ENCODE measurements around the gene EXOSC7. TPM values are rescaled to one million over a fixed set of nuclear protein-coding genes. Genes with fewer than 3 reads are reported as not detected.

EXOSC7 gene
- total and polyA plus RNA-seq, 9 of the 15 experiments (the other 6 are each of a cell fraction or from before 2014, with no cell fraction given): 88.5 to 237 (median 112) TPM

DNA sequence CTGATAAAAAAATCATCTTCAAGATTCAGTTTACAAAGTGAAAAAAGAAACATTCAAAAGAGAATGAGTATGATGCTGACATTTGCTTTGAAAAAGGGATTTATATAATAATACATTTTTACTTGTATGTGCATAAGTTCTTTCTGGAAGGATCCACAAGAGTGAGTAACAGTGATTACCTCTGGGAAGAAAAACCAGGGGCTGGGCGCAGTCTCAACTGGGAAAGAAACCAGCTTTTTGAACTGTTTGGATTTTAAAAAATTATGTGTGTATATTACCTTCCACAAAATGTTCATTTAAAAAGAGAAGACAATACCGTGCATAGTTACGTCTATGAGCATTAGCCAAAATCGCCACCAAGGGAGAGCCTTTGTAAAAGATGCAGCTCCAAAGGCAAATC lies 51.4 kb downstream of the EXOSC7 start:
- no peak for DNase-seq (ENCODE audit: extremely low read depth in 1 of 4, low spot score in 3 of 4)
- no peak overlapping the region for H2AFZ ChIP-seq (ENCODE audit: low read depth, low read length)
- H3K79me2 ChIP-seq (ENCODE audit: control insufficient read depth, insufficient read depth, low read length): no peaks in the 10 kb centered on the region
- no peak for ATAC-seq
- no peaks in the 10 kb centered on the region for H3K36me3 ChIP-seq (ENCODE audit: control insufficient read depth, insufficient read depth, low read length)
- no peak overlapping the region for H3K4me2 ChIP-seq (ENCODE audit: insufficient read depth, low read length)
- POLR2A ChIA-PET: interaction anchor here (2.0 kb wide), 1 partner anchor 10 kb away, joined by 7 read pairs; no protein-coding TSS in a partner anchor
- no peak overlapping the region for H3K27ac ChIP-seq (ENCODE audit: extremely low read depth, low read depth, low read length)
- no peaks in the 10 kb centered on the region for H3K9me1 ChIP-seq (ENCODE audit: control insufficient read depth, insufficient read depth, low read length)
- whole genome bisulfite sequencing (ENCODE audit: insufficient coverage, low coverage, missing lambda C conversion rate): 25% methylated on average over 4 of the region's 4 CpGs
- in situ Hi-C loops (cut with MboI): loop anchor here (25.0 kb wide), 1 partner anchor 1385 kb away; the partner anchor contains the start of genes CCR5AS and CCRL2
- BruUV-seq (replicated peaks): no TSS peak
- no peak overlapping the region for H3K9ac ChIP-seq (ENCODE audit: insufficient read depth in 1 of 2, low read depth in 2 of 2, low read length in 2 of 2)
- 0 out of 2 replicates have a peak, but pooled peaks cover 5% of the 10 kb centered on the region for H4K20me1 ChIP-seq (replicated peaks; ENCODE audit: control insufficient read depth, insufficient read depth, low read length)
- H3K9me3 ChIP-seq (replicated peaks; ENCODE audit: control insufficient read depth, insufficient read depth, low read depth, low read length): no peaks in the 10 kb centered on the region
- no peak for FAIRE-seq
- intact Hi-C loops (cut with micrococcal nuclease): no loop called here
- H3K4me3 ChIP-seq: no peak overlapping the region
- peaks cover 6 to 31% of the 10 kb centered on the region in 2 experiments; a peak in 3 of 5 replicates for H3K27me3 ChIP-seq (ENCODE audit: control insufficient read depth in 2 of 2, insufficient read depth in 2 of 2, low read length in 2 of 2)
- CTCF ChIA-PET (ENCODE audit: low intra/inter-chr PET ratio): no interaction called here
- H3K4me1 ChIP-seq (replicated peaks in 1 of 2; ENCODE audit: control insufficient read depth in 2 of 2, insufficient read depth in 2 of 2, low read length in 2 of 2): peaks cover 4% of the 10 kb centered on the region in 2 experiments; a peak in 3 of 5 replicates
- TF ChIP-seq SMARCA5 (IDR thresholded peaks at IDR 0.05) (no peak), KDM5B (IDR thresholded peaks at IDR 0.05; ENCODE audit: insufficient replicate concordance, low read depth, low read length) (no peak), ZNF175 (CRISPR knock-in tag; IDR thresholded peaks at IDR 0.05; ENCODE audit: low read depth) (no peak), C11orf30 (IDR thresholded peaks at IDR 0.05; ENCODE audit: low read depth) (no peak), ZNF3 (CRISPR knock-in tag; IDR thresholded peaks at IDR 0.05) (no peak), ARID1B (IDR thresholded peaks at IDR 0.05) (no peak)
- TF ChIP-seq, protein P1, sequence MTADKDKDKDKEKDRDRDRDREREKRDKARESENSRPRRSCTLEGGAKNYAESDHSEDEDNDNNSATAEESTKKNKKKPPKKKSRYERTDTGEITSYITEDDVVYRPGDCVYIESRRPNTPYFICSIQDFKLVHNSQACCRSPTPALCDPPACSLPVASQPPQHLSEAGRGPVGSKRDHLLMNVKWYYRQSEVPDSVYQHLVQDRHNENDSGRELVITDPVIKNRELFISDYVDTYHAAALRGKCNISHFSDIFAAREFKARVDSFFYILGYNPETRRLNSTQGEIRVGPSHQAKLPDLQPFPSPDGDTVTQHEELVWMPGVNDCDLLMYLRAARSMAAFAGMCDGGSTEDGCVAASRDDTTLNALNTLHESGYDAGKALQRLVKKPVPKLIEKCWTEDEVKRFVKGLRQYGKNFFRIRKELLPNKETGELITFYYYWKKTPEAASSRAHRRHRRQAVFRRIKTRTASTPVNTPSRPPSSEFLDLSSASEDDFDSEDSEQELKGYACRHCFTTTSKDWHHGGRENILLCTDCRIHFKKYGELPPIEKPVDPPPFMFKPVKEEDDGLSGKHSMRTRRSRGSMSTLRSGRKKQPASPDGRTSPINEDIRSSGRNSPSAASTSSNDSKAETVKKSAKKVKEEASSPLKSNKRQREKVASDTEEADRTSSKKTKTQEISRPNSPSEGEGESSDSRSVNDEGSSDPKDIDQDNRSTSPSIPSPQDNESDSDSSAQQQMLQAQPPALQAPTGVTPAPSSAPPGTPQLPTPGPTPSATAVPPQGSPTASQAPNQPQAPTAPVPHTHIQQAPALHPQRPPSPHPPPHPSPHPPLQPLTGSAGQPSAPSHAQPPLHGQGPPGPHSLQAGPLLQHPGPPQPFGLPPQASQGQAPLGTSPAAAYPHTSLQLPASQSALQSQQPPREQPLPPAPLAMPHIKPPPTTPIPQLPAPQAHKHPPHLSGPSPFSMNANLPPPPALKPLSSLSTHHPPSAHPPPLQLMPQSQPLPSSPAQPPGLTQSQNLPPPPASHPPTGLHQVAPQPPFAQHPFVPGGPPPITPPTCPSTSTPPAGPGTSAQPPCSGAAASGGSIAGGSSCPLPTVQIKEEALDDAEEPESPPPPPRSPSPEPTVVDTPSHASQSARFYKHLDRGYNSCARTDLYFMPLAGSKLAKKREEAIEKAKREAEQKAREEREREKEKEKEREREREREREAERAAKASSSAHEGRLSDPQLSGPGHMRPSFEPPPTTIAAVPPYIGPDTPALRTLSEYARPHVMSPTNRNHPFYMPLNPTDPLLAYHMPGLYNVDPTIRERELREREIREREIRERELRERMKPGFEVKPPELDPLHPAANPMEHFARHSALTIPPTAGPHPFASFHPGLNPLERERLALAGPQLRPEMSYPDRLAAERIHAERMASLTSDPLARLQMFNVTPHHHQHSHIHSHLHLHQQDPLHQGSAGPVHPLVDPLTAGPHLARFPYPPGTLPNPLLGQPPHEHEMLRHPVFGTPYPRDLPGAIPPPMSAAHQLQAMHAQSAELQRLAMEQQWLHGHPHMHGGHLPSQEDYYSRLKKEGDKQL (CRISPR knock-in tag; IDR thresholded peaks at IDR 0.05; ENCODE audit: borderline replicate concordance): no peak
- TF ChIP-seq, protein P2, sequence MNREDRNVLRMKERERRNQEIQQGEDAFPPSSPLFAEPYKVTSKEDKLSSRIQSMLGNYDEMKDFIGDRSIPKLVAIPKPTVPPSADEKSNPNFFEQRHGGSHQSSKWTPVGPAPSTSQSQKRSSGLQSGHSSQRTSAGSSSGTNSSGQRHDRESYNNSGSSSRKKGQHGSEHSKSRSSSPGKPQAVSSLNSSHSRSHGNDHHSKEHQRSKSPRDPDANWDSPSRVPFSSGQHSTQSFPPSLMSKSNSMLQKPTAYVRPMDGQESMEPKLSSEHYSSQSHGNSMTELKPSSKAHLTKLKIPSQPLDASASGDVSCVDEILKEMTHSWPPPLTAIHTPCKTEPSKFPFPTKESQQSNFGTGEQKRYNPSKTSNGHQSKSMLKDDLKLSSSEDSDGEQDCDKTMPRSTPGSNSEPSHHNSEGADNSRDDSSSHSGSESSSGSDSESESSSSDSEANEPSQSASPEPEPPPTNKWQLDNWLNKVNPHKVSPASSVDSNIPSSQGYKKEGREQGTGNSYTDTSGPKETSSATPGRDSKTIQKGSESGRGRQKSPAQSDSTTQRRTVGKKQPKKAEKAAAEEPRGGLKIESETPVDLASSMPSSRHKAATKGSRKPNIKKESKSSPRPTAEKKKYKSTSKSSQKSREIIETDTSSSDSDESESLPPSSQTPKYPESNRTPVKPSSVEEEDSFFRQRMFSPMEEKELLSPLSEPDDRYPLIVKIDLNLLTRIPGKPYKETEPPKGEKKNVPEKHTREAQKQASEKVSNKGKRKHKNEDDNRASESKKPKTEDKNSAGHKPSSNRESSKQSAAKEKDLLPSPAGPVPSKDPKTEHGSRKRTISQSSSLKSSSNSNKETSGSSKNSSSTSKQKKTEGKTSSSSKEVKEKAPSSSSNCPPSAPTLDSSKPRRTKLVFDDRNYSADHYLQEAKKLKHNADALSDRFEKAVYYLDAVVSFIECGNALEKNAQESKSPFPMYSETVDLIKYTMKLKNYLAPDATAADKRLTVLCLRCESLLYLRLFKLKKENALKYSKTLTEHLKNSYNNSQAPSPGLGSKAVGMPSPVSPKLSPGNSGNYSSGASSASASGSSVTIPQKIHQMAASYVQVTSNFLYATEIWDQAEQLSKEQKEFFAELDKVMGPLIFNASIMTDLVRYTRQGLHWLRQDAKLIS (CRISPR knock-in tag; IDR thresholded peaks at IDR 0.05): no peak
- TF ChIP-seq, protein P3, sequence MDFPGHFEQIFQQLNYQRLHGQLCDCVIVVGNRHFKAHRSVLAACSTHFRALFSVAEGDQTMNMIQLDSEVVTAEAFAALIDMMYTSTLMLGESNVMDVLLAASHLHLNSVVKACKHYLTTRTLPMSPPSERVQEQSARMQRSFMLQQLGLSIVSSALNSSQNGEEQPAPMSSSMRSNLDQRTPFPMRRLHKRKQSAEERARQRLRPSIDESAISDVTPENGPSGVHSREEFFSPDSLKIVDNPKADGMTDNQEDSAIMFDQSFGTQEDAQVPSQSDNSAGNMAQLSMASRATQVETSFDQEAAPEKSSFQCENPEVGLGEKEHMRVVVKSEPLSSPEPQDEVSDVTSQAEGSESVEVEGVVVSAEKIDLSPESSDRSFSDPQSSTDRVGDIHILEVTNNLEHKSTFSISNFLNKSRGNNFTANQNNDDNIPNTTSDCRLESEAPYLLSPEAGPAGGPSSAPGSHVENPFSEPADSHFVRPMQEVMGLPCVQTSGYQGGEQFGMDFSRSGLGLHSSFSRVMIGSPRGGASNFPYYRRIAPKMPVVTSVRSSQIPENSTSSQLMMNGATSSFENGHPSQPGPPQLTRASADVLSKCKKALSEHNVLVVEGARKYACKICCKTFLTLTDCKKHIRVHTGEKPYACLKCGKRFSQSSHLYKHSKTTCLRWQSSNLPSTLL (IDR thresholded peaks at IDR 0.05): no peak

Measured in K562 (cell line).